Liver (tissue), 9 donors: Measurements from ENCODE around the gene CACNA1E. TPM values are rescaled to one million over a fixed set of nuclear protein-coding genes. Genes with fewer than 3 reads are reported as not detected.
"Not testable (repeated sequence)": the region's sequence is repeated elsewhere in the genome, so short reads cannot be mapped to it uniquely, and the experiment has no call there.

Experiments
- DNase-seq: peaks from one replicate; pipeline ENCODE4 v3.0.0-alpha.2; 2017; ENCODE audit warnings: low spot score
- H3K27ac ChIP-seq, 2 donors: one replicate each; pipeline ENCODE4 v1.7.0; 2013; ENCODE audit warnings: inconsistent platforms in 2 of 2, low read length in 2 of 2, control low read depth in 1 of 2, low read depth in 1 of 2, mild to moderate bottlenecking in 1 of 2
- H3K27me3 ChIP-seq, 4 donors: one replicate each; pipeline versions ENCODE4 v1.6.1 to v1.7.0; 2013; ENCODE audit warnings: low read length in 3 of 4, inconsistent platforms in 1 of 4, mild to moderate bottlenecking in 1 of 4, moderate library complexity in 1 of 4; ENCODE audit not compliant: control insufficient read depth in 4 of 4, insufficient read depth in 4 of 4
- H3K36me3 ChIP-seq, 4 donors: one replicate each; pipeline versions ENCODE4 v1.6.1 to v1.7.0; 2013; ENCODE audit warnings: low read length in 3 of 4, mild to moderate bottlenecking in 3 of 4, low read depth in 1 of 4, moderate library complexity in 1 of 4; ENCODE audit not compliant: control insufficient read depth in 4 of 4, insufficient read depth in 3 of 4
- H3K4me1 ChIP-seq, 4 donors: one replicate each; pipeline versions ENCODE4 v1.6.1 to v1.7.0; 2013; ENCODE audit warnings: low read length in 3 of 4, mild to moderate bottlenecking in 3 of 4, moderate library complexity in 1 of 4; ENCODE audit not compliant: control insufficient read depth in 4 of 4, insufficient read depth in 4 of 4
- H3K4me3 ChIP-seq, 3 donors: one replicate each; pipeline versions ENCODE4 v1.6.1 to v1.7.0; 2013; ENCODE audit warnings: low read length in 3 of 3, control low read depth in 1 of 3, low read depth in 1 of 3, mild to moderate bottlenecking in 1 of 3
- H3K9ac ChIP-seq, 2 donors: one replicate each; pipeline ENCODE4 v1.7.0; 2013; ENCODE audit warnings: low read length in 2 of 2, mild to moderate bottlenecking in 2 of 2, moderate library complexity in 2 of 2, control low read depth in 1 of 2, low read depth in 1 of 2
- H3K9me3 ChIP-seq, 4 donors: one replicate each; pipeline versions ENCODE4 v1.6.1 to v1.7.0; 2013; ENCODE audit warnings: low read length in 3 of 4; ENCODE audit not compliant: control insufficient read depth in 4 of 4
- CTCF ChIP-seq: fragments of 150-350 bp; IDR thresholded peaks from 2 replicates; pipeline ENCODE4 v1.5.1; 2017; ENCODE audit warnings: improper control_type of control experiment, low read depth, low read length; ENCODE audit not compliant: missing input control
- EGR1 ChIP-seq, 2 donors: IDR thresholded peaks; 2 replicates each; pipeline ENCODE4 v1.6.1; 2016 to 2018; ENCODE audit warnings: antibody characterized with exemption in 2 of 2, low read depth in 2 of 2
- FOXA1 ChIP-seq: IDR thresholded peaks from 2 replicates; pipeline ENCODE4 v1.6.1; 2016; ENCODE audit warnings: antibody characterized with exemption
- FOXA2 ChIP-seq: IDR thresholded peaks from 2 replicates; pipeline ENCODE4 v1.6.1; 2016; ENCODE audit warnings: antibody characterized with exemption
- GABPA ChIP-seq, 2 donors: IDR thresholded peaks in 1 of 2; conservative IDR thresholded peaks in 1 of 2; 2 replicates each; pipeline ENCODE4 v1.6.1; 2016; ENCODE audit warnings: antibody characterized with exemption in 2 of 2, mild to moderate bottlenecking in 1 of 2, moderate library complexity in 1 of 2
- HNF4A ChIP-seq, 2 donors: conservative IDR thresholded peaks; 2 replicates each; pipeline ENCODE4 v1.6.1; 2016; ENCODE audit warnings: antibody characterized with exemption in 2 of 2, mild to moderate bottlenecking in 2 of 2
- HNF4G ChIP-seq: IDR thresholded peaks from 2 replicates; pipeline ENCODE4 v1.6.1; 2016; ENCODE audit warnings: antibody characterized with exemption
- JUND ChIP-seq, 2 donors: IDR thresholded peaks; 2 replicates each; pipeline ENCODE4 v1.6.1; 2016; ENCODE audit warnings: antibody characterized with exemption in 2 of 2
- NR2F2 ChIP-seq: IDR thresholded peaks from 2 replicates; pipeline ENCODE4 v1.6.1; 2016; ENCODE audit warnings: antibody characterized with exemption
- RAD21 ChIP-seq, 2 donors: IDR thresholded peaks; 2 replicates each; pipeline ENCODE4 v1.6.1; 2016; ENCODE audit warnings: antibody characterized with exemption in 2 of 2, mild to moderate bottlenecking in 2 of 2
- RXRA ChIP-seq, 2 donors: IDR thresholded peaks; 2 replicates each; pipeline ENCODE4 v1.6.1; 2017 to 2018; ENCODE audit warnings: antibody characterized with exemption in 2 of 2, mild to moderate bottlenecking in 1 of 2
- SP1 ChIP-seq: IDR thresholded peaks from 2 replicates; pipeline ENCODE4 v1.6.1; 2018; ENCODE audit warnings: antibody characterized with exemption, mild to moderate bottlenecking
- TAF1 ChIP-seq: conservative IDR thresholded peaks from 2 replicates; pipeline ENCODE4 v1.6.1; 2016; ENCODE audit warnings: antibody characterized with exemption, mild to moderate bottlenecking
- YY1 ChIP-seq: IDR thresholded peaks from 2 replicates; pipeline ENCODE4 v1.6.1; 2016; ENCODE audit warnings: antibody characterized with exemption, mild to moderate bottlenecking
- ZBTB33 ChIP-seq: IDR thresholded peaks from 2 replicates; pipeline ENCODE4 v1.6.1; 2016; ENCODE audit warnings: antibody characterized with exemption
- WGBS: extraction: QIAGEN DNeasy Blood & Tissue Kit; methylation state at CpG from one replicate; pipeline ENCODE4 v1.1.7; 2013; 5-methylcytosine and 5-hydroxymethylcytosine counted together
- polyA plus RNA-seq, 2 donors: library from polyadenylated mRNA; stranded (reverse) in 1 of 2; unstranded in 1 of 2; fragments of 200-250 nt in 1 of 2; fragments of >200 nt in 1 of 2; fragmentation: Nextera tagmentation in 1 of 2; extraction: Ambion mirVana in 1 of 2; gene quantifications; one replicate each; pipeline versions ENCODE4 v1.2.1 to v1.2.3, GENCODE V29; 2013 to 2015
- total RNA-seq, 2 donors: library from RNA; depleted of rRNA; stranded (reverse); fragments of >200 nt; gene quantifications; one replicate each; pipeline ENCODE4 v1.2.3, GENCODE V29; 2014
- TF ChIP-seq, protein P1 (sequence below): IDR thresholded peaks from 2 replicates; pipeline ENCODE4 v1.6.1; 2016; ENCODE audit warnings: antibody characterized with exemption
- TF ChIP-seq, protein P2 (sequence below): IDR thresholded peaks from 2 replicates; pipeline ENCODE4 v1.6.1; 2016; ENCODE audit warnings: antibody characterized with exemption, mild to moderate bottlenecking
- donor health status: healthy.
- donor health status: healthy.
- donor health status: healthy.
- donor health status: healthy.
- donor health status: healthy.

Gene CACNA1E
- total and polyA plus RNA-seq, 4 donors: under 0.01 to 0.08 (median 0.01) TPM; not detected in 1

DNA sequence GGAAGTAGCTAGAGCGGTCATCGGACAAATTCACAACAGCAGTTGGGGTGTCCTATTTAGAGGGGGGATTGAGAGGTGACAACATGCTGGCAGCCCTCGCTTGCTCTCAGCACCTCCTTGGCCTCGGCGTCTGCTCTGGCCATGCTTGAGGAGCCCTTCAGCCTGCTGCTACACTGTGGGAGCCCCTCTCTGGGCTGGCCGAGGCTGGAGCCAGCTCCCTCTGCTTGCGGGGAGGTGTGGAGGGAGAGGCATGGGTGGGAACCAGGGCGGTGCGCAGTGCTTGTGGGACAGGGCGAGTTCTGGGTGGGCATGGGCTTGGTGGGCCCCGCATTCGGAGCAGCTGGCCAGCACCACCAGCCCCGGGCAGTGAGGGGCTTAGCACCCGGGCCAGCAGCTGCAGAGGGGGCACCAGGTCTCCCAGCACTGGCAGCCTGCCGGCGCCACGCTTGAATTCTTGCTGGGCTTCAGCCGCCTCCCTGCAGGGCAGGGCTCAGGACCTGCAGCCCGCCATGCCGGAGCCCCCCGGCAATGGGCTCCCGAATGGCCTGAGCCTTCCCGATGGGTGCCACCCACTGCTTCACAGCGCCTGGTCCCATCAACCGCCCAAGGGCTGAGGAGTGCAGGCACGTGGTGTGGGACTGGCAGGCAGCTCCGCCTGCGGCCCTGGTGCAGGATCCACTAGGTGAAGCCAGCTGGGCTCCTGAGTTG is 349.0 kb downstream of the CACNA1E start:
- 90% methylated on average over 28 of the region's 28 CpGs for WGBS
- not testable (repeated sequence) for DNase-seq

GRCh38 chr1:181846001-181846645 is 362.8 kb downstream of the CACNA1E start:
- no peak overlapping the region for H3K27ac ChIP-seq
- WGBS: 86% methylated on average over 5 of the region's 5 CpGs
- no peaks in the 10 kb centered on the region for H3K4me1 ChIP-seq
- no peaks in the 10 kb centered on the region for H3K36me3 ChIP-seq
- peaks cover 0 to 3% (median 0%) of the 10 kb centered on the region in 4 donors for H3K9me3 ChIP-seq
- DNase-seq: no peak
- H3K27me3 ChIP-seq: peaks cover 0 to 2% (median under 1%) of the 10 kb centered on the region in 4 donors
- TF ChIP-seq HNF4G (no peak), YY1 (no peak), SP1 (no peak), ZBTB33 (no peak), HNF4A (conservative IDR thresholded peaks at IDR 0.05) (no peak), RXRA (IDR thresholded peaks at IDR 0.05) (no peak), JUND (IDR thresholded peaks at IDR 0.05) (no peak), GABPA (IDR thresholded peaks at IDR 0.05 in 1 of 2, conservative IDR thresholded peaks at IDR 0.05 in 1 of 2) (no peak), FOXA1 (no peak)
- H3K9ac ChIP-seq: no peak overlapping the region
- H3K4me3 ChIP-seq: no peak overlapping the region

More for the DNA sequence above, 349.0 kb downstream of the CACNA1E start:
- H3K9ac ChIP-seq, H3K4me3 ChIP-seq, H3K36me3 ChIP-seq, H3K4me1 ChIP-seq, H3K27ac ChIP-seq, H3K27me3 ChIP-seq, H3K9me3 ChIP-seq: not testable (repeated sequence)

GRCh38 chr1:181846681-181847080 is 363.4 kb downstream of the CACNA1E start:
- H3K9ac ChIP-seq: no peak overlapping the region
- H3K4me3 ChIP-seq: no peak overlapping the region
- H3K9me3 ChIP-seq: peaks cover 0 to 3% (median 0%) of the 10 kb centered on the region in 4 donors
- H3K27me3 ChIP-seq: peaks cover 0 to 2% (median under 1%) of the 10 kb centered on the region in 4 donors
- DNase-seq: no peak
- H3K4me1 ChIP-seq: no peaks in the 10 kb centered on the region
- H3K27ac ChIP-seq: no peak overlapping the region
- TF ChIP-seq RXRA (IDR thresholded peaks at IDR 0.05) (no peak), RAD21 (IDR thresholded peaks at IDR 0.05) (no peak), EGR1 (IDR thresholded peaks at IDR 0.05; ENCODE audit: low read depth in 2 of 2) (no peak), CTCF (no peak), ZBTB33 (no peak), JUND (IDR thresholded peaks at IDR 0.05) (no peak), FOXA1 (no peak), FOXA2 (no peak), HNF4A (conservative IDR thresholded peaks at IDR 0.05) (no peak), TAF1 (no peak), GABPA (IDR thresholded peaks at IDR 0.05 in 1 of 2, conservative IDR thresholded peaks at IDR 0.05 in 1 of 2) (no peak), HNF4G (no peak), NR2F2 (no peak), SP1 (no peak)
- TF ChIP-seq, protein P1, sequence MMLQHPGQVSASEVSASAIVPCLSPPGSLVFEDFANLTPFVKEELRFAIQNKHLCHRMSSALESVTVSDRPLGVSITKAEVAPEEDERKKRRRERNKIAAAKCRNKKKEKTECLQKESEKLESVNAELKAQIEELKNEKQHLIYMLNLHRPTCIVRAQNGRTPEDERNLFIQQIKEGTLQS: no peak
- TF ChIP-seq, protein P2, sequence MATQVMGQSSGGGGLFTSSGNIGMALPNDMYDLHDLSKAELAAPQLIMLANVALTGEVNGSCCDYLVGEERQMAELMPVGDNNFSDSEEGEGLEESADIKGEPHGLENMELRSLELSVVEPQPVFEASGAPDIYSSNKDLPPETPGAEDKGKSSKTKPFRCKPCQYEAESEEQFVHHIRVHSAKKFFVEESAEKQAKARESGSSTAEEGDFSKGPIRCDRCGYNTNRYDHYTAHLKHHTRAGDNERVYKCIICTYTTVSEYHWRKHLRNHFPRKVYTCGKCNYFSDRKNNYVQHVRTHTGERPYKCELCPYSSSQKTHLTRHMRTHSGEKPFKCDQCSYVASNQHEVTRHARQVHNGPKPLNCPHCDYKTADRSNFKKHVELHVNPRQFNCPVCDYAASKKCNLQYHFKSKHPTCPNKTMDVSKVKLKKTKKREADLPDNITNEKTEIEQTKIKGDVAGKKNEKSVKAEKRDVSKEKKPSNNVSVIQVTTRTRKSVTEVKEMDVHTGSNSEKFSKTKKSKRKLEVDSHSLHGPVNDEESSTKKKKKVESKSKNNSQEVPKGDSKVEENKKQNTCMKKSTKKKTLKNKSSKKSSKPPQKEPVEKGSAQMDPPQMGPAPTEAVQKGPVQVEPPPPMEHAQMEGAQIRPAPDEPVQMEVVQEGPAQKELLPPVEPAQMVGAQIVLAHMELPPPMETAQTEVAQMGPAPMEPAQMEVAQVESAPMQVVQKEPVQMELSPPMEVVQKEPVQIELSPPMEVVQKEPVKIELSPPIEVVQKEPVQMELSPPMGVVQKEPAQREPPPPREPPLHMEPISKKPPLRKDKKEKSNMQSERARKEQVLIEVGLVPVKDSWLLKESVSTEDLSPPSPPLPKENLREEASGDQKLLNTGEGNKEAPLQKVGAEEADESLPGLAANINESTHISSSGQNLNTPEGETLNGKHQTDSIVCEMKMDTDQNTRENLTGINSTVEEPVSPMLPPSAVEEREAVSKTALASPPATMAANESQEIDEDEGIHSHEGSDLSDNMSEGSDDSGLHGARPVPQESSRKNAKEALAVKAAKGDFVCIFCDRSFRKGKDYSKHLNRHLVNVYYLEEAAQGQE: no peak
- no peaks in the 10 kb centered on the region for H3K36me3 ChIP-seq
